ENCODE data around the gene TIGAR. TPM values are rescaled to one million over a fixed set of nuclear protein-coding genes. Genes with fewer than 3 reads are reported as not detected.
A peak's percentile ranks its signal among the peaks of the same experiment; 100 is the strongest.

TIGAR gene
- total and polyA plus RNA-seq, 2 donors (not counting 3 experiments of a cell fraction or from before 2014, with no cell fraction given), result 5.6 to 31.2 TPM

GRCh38 chr12:4322726-4323125 is 1.7 kb downstream of the TIGAR start:
- Histone ChIP-seq H4K20me1 (replicated peaks; ENCODE audit: control insufficient read depth, extremely low read depth, insufficient read depth, low read length) (no peaks in the 10 kb centered on the region), H3K79me2 (ENCODE audit: control insufficient read depth, insufficient read depth, low read length) (peaks cover 42% of the 10 kb centered on the region), H3K4me1 (ENCODE audit: control insufficient read depth, extremely low read depth, insufficient read depth, low read length) (peaks cover 12% of the 10 kb centered on the region), H3K36me3 (ENCODE audit: control insufficient read depth in 2 of 2, extremely low read depth in 1 of 2, insufficient read depth in 2 of 2, low read length in 2 of 2) (no peaks in the 10 kb centered on the region), H3K4me3 (replicated peaks in 1 of 3; ENCODE audit: insufficient read depth in 1 of 3, low read depth in 1 of 3, low read length in 3 of 3) (peak overlapping the region in 1 of 3 experiments; percentile 97), H3K27ac (ENCODE audit: insufficient read depth, low read depth, low read length) (no peak overlapping the region), H3K9me3 (replicated peaks; ENCODE audit: control insufficient read depth, insufficient read depth, low read length) (no peaks in the 10 kb centered on the region), H2AFZ (ENCODE audit: low read depth, low read length) (no peak overlapping the region), H3K27me3 (ENCODE audit: control insufficient read depth in 2 of 2, insufficient read depth in 2 of 2, low read length in 2 of 2) (peaks cover 0 to 2% of the 10 kb centered on the region in 2 experiments), H3K9ac (replicated peaks; ENCODE audit: extremely low read depth, insufficient read depth, low read length) (no peak overlapping the region), H3K4me2 (ENCODE audit: insufficient read depth, low read length) (peak overlapping the region; percentile 95), H3K9me1 (replicated peaks; ENCODE audit: control insufficient read depth, extremely low read depth, insufficient read depth, low read length) (no peaks in the 10 kb centered on the region)
- intact Hi-C loops (cut with micrococcal nuclease), result loop anchor here (5.0 kb wide), 1 partner anchor 215 kb away; the partner anchor contains the start of gene RAD51AP1
- TF ChIP-seq GATA2 (IDR thresholded peaks at IDR 0.05; ENCODE audit: insufficient read depth, insufficient read length, low read depth, low read length) (no peak), MYC (IDR thresholded peaks at IDR 0.05; ENCODE audit: low read depth, low read length) (no peak), JUN (IDR thresholded peaks at IDR 0.05; ENCODE audit: borderline replicate concordance, insufficient read depth, insufficient read length, low read depth) (no peak), POLR2A (IDR thresholded peaks at IDR 0.05; ENCODE audit: low read depth, low read length) (no peak), POLR2AphosphoS5 (IDR thresholded peaks at IDR 0.05; ENCODE audit: insufficient read depth, low read depth, low read length) (no peak), EZH2 (IDR thresholded peaks at IDR 0.05; ENCODE audit: borderline replicate concordance, low read depth, low read length, severe bottlenecking) (no peak), CTCF (IDR thresholded peaks at IDR 0.05; ENCODE audit: extremely low read depth in 1 of 2, insufficient read depth in 1 of 2, low read depth in 1 of 2, low read length in 2 of 2) (no peak)
- no peak for FAIRE-seq
- DNase-seq (ENCODE audit: low read depth, low spot score), result no peak
- POLR2A ChIA-PET, result no interaction called here
- dilution Hi-C loops (cut with MboI; ENCODE audit: extremely low pct_ligation_motif_present, low sequenced_read_pairs), result no loop called here
- CTCF ChIA-PET, result interaction anchor here (3.1 kb wide), 1 partner anchor 46 kb away, joined by 11 read pairs; no protein-coding TSS in a partner anchor
- BruUV-seq (replicated peaks), result no TSS peak
